Measurements from ENCODE around the gene TEAD2. TPM values are rescaled to one million over a fixed set of nuclear protein-coding genes. Genes with fewer than 3 reads are reported as not detected.

The TEAD2 gene
- polyA plus RNA-seq, 1 donor from 2014 or later, result 1.0 TPM

DNA sequence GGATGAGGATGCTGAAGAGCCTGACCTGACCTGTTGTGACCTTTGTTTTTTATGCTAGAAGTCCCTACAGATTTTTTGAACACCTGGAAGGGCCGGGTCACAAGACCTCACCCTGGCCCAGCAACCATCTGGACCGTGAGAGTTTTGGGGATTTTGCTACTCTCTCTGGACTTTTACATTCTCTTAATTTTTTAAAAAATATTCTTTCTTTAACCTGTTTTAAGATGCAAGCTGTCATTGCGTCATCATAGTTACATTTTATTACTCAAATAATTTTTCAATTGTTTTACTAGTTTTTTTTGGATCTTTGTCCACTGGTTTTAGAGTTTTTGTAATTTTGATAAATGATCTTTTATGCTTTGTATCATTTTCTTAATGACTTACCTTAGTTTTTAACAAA, 9.0 kb upstream of the TEAD2 start:
- Histone ChIP-seq H3K27ac (ENCODE audit: low read length) (no peak overlapping the region), H3K27me3 (ENCODE audit: insufficient read depth, low read depth, low read length) (no peaks in the 10 kb centered on the region)

DNA sequence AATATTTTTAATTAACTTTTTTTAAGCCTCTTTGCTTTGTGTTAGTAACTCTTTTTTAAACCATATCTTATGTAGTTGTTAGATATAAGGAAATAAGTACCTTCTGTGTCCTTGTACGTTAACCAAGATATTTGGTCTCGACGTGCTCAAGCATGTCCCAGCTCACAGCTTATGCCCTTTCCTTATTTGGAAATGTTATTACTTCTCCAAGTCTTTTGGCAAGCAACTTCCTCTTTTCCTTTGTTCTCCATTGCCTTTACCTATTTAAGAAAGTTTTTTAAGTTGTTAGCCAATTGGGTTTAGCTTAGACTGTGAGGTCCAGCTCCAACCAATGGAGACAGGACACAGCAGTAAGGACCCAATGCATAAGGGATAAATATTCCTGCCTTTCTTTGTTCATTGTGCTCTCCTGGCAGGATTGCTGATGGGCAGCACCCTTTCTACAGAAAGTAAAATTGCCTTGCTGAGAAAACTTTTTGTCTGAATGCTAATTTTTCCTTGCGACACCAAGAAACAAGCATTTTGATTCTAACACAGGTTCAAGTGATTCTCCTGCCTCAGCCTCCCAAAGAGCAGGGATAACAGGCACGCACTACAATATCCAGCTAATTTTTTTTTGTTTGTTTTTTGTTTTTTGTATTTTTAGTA, 6.6 kb upstream of the TEAD2 start:
- no peak overlapping the region for H2AFZ ChIP-seq (ENCODE audit: low read depth, low read length)
- H3K36me3 ChIP-seq (ENCODE audit: insufficient read depth, low read length), result no peaks in the 10 kb centered on the region
- no peaks in the 10 kb centered on the region for H3K27me3 ChIP-seq (ENCODE audit: insufficient read depth, low read depth, low read length)
- H3K9ac ChIP-seq (ENCODE audit: low read length), result no peak overlapping the region
- H4K20me1 ChIP-seq (ENCODE audit: insufficient read depth), result no peaks in the 10 kb centered on the region
- no peaks in the 10 kb centered on the region for H3K9me2 ChIP-seq (ENCODE audit: insufficient read depth, low read length)
- no peak overlapping the region for H3K4me3 ChIP-seq (ENCODE audit: low read length)
- no peak overlapping the region for H3K4me2 ChIP-seq (ENCODE audit: low read length)
- H3F3A ChIP-seq (ENCODE audit: insufficient read depth, low read length, poor library complexity, severe bottlenecking), result no peaks in the 10 kb centered on the region
- no peaks in the 10 kb centered on the region for H3K9me3 ChIP-seq (ENCODE audit: low read length)
- peaks cover 3% of the 10 kb centered on the region for H3K79me2 ChIP-seq (replicated peaks; ENCODE audit: insufficient read depth, low read length)
- no peak overlapping the region for H3K27ac ChIP-seq (ENCODE audit: low read length)
- TF ChIP-seq MXI1 (conservative IDR thresholded peaks at IDR 0.05; ENCODE audit: poor library complexity, severe bottlenecking) (no peak), POLR2AphosphoS5 (IDR thresholded peaks at IDR 0.05) (no peak), EP300 (conservative IDR thresholded peaks at IDR 0.05; ENCODE audit: poor library complexity, severe bottlenecking) (no peak), RAD21 (conservative IDR thresholded peaks at IDR 0.05) (no peak), EZH2 (IDR thresholded peaks at IDR 0.05; ENCODE audit: borderline replicate concordance, insufficient read depth, low read length, poor library complexity, severe bottlenecking) (no peak), TAF1 (IDR thresholded peaks at IDR 0.05; ENCODE audit: low read depth) (no peak), SMC3 (conservative IDR thresholded peaks at IDR 0.05; ENCODE audit: poor library complexity) (no peak)
- TF ChIP-seq, protein P1, sequence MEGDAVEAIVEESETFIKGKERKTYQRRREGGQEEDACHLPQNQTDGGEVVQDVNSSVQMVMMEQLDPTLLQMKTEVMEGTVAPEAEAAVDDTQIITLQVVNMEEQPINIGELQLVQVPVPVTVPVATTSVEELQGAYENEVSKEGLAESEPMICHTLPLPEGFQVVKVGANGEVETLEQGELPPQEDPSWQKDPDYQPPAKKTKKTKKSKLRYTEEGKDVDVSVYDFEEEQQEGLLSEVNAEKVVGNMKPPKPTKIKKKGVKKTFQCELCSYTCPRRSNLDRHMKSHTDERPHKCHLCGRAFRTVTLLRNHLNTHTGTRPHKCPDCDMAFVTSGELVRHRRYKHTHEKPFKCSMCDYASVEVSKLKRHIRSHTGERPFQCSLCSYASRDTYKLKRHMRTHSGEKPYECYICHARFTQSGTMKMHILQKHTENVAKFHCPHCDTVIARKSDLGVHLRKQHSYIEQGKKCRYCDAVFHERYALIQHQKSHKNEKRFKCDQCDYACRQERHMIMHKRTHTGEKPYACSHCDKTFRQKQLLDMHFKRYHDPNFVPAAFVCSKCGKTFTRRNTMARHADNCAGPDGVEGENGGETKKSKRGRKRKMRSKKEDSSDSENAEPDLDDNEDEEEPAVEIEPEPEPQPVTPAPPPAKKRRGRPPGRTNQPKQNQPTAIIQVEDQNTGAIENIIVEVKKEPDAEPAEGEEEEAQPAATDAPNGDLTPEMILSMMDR (IDR thresholded peaks at IDR 0.05; ENCODE audit: poor library complexity, severe bottlenecking), result no peak
- TF ChIP-seq, protein P2, sequence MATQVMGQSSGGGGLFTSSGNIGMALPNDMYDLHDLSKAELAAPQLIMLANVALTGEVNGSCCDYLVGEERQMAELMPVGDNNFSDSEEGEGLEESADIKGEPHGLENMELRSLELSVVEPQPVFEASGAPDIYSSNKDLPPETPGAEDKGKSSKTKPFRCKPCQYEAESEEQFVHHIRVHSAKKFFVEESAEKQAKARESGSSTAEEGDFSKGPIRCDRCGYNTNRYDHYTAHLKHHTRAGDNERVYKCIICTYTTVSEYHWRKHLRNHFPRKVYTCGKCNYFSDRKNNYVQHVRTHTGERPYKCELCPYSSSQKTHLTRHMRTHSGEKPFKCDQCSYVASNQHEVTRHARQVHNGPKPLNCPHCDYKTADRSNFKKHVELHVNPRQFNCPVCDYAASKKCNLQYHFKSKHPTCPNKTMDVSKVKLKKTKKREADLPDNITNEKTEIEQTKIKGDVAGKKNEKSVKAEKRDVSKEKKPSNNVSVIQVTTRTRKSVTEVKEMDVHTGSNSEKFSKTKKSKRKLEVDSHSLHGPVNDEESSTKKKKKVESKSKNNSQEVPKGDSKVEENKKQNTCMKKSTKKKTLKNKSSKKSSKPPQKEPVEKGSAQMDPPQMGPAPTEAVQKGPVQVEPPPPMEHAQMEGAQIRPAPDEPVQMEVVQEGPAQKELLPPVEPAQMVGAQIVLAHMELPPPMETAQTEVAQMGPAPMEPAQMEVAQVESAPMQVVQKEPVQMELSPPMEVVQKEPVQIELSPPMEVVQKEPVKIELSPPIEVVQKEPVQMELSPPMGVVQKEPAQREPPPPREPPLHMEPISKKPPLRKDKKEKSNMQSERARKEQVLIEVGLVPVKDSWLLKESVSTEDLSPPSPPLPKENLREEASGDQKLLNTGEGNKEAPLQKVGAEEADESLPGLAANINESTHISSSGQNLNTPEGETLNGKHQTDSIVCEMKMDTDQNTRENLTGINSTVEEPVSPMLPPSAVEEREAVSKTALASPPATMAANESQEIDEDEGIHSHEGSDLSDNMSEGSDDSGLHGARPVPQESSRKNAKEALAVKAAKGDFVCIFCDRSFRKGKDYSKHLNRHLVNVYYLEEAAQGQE (IDR thresholded peaks at IDR 0.05; ENCODE audit: borderline replicate concordance), result no peak

More for the DNA sequence above, 9.0 kb upstream of the TEAD2 start:
- H3K36me3 ChIP-seq (ENCODE audit: insufficient read depth, low read length), result no peaks in the 10 kb centered on the region
- no peaks in the 10 kb centered on the region for H4K20me1 ChIP-seq (ENCODE audit: insufficient read depth)
- H3K79me2 ChIP-seq (replicated peaks; ENCODE audit: insufficient read depth, low read length), result no peaks in the 10 kb centered on the region
- no peak overlapping the region for H3K4me3 ChIP-seq (ENCODE audit: low read length)
- no peak overlapping the region for H3K4me2 ChIP-seq (ENCODE audit: low read length)
- H2AFZ ChIP-seq (ENCODE audit: low read depth, low read length), result no peak overlapping the region
- no peaks in the 10 kb centered on the region for H3F3A ChIP-seq (ENCODE audit: insufficient read depth, low read length, poor library complexity, severe bottlenecking)
- H3K9me3 ChIP-seq (ENCODE audit: low read length), result no peaks in the 10 kb centered on the region
- TF ChIP-seq TAF1 (IDR thresholded peaks at IDR 0.05; ENCODE audit: low read depth) (no peak), EP300 (conservative IDR thresholded peaks at IDR 0.05; ENCODE audit: poor library complexity, severe bottlenecking) (no peak), EZH2 (IDR thresholded peaks at IDR 0.05; ENCODE audit: borderline replicate concordance, insufficient read depth, low read length, poor library complexity, severe bottlenecking) (no peak)
- TF ChIP-seq, protein P2 (IDR thresholded peaks at IDR 0.05; ENCODE audit: borderline replicate concordance), result no peak
- TF ChIP-seq, protein P1 (IDR thresholded peaks at IDR 0.05; ENCODE audit: poor library complexity, severe bottlenecking), result no peak
- no peaks in the 10 kb centered on the region for H3K9me2 ChIP-seq (ENCODE audit: insufficient read depth, low read length)
- no peak overlapping the region for H3K9ac ChIP-seq (ENCODE audit: low read length)

Data from neural cell (in vitro differentiated cells).